ENCODE measurements around the gene DUSP21.

DNA sequence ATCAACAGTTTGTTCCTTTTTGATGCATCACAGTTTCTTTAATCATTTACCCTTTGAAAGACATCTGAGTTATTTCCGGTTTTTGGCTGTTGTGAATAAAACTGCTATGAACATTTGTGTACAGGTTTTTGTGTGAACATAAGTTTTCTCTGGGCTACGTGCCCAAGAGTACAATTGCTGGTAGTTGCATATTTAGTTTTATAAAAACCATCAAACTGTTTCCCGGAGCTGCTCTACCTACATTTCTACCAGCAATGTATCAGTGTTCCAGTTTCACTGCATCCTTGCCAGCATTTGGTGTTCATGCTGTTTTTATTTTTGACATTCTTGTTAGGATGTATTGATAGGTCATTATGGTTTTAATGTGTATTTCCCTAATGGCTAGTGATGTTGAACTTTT, 46.4 kb downstream of the DUSP21 start:
- TF ChIP-seq POLR2AphosphoS5 (IDR thresholded peaks at IDR 0.05; ENCODE audit: borderline replicate concordance, low read depth, low read length) (no peak), EZH2 (IDR thresholded peaks at IDR 0.05) (no peak), FOXP2 (optimal IDR thresholded peaks at IDR 0.05; ENCODE audit: control extremely low read depth, extremely low read length, insufficient read depth) (no peak)

Data from SK-N-MC (cell line).